Mucosa of descending colon (tissue), 3 donors: ENCODE data around the gene SUCLG1. TPM values are rescaled to one million over a fixed set of nuclear protein-coding genes. Genes with fewer than 3 reads are reported as not detected.
"Not testable (repeated sequence)": the region's sequence is repeated elsewhere in the genome, so short reads cannot be mapped to it uniquely, and the experiment has no call there.

Experiments
- ATAC-seq: fragments of 200-7000 bp; cut with Tn5 transposase; one replicate; pipeline ENCODE4 v1.9.1; 2020; ENCODE audit warnings: mild to moderate bottlenecking, moderate library complexity
- DNase-seq, 3 donors: peaks; one replicate each; pipeline ENCODE4 v3.0.0-alpha.2; 2020
- H3K36me3 ChIP-seq: fragments of 200-600 bp; one replicate; pipeline ENCODE4 v1.8.0; 2021; ENCODE audit warnings: low read depth, mild to moderate bottlenecking
- H3K4me1 ChIP-seq: fragments of 200-600 bp; one replicate; pipeline ENCODE4 v1.8.0; 2021; ENCODE audit warnings: low read depth, mild to moderate bottlenecking
- H3K4me3 ChIP-seq: fragments of 200-600 bp; one replicate; pipeline ENCODE4 v1.8.0; 2021; ENCODE audit warnings: mild to moderate bottlenecking
- H3K9me3 ChIP-seq: fragments of 200-600 bp; one replicate; pipeline ENCODE4 v1.8.0; 2021; ENCODE audit warnings: mild to moderate bottlenecking
- CTCF ChIP-seq: fragments of 200-600 bp; IDR thresholded peaks from one replicate; pipeline ENCODE4 v1.8.0; 2022; ENCODE audit warnings: antibody characterized with exemption, mild to moderate bottlenecking
- intact Hi-C, 2 donors: fragments of 100-400 bp; cut with DNase I in 1 of 2; cut with micrococcal nuclease in 1 of 2; formaldehyde crosslinking; loops; one replicate each; pipeline versions ENCODE4 v1.11.0 to v1.11.1; 2022; cut with DNase I, micrococcal nuclease
- total RNA-seq, 3 donors: library from RNA; stranded (reverse); fragmentation: NEBNext Ultra II Directional in 2 of 3; extraction: Animal tissue kit (Norgen Biotek cat#: 25700) in 2 of 3; gene quantifications; one replicate each; pipeline versions ENCODE4 v1.2.1 to v1.2.4, GENCODE V29; 2021 to 2023
- donor health status: DM: no; HTN: no; CAD: no; lungs with moderate emphysema.
- donor health status: DM: no; HTN: no; CAD: no.
- donor health status: DM: no; HTN: yes; CAD: no.

Gene SUCLG1
- total RNA-seq, 3 donors from 2014 or later = 130 to 202 (median 195) TPM

GRCh38 chr2:84478867-84479266 is 19.8 kb upstream of the SUCLG1 start:
- Histone ChIP-seq H3K36me3 (no peaks in the 10 kb centered on the region), H3K9me3 (peaks cover 12% of the 10 kb centered on the region), H3K4me3 (no peak overlapping the region), H3K4me1 (no peaks in the 10 kb centered on the region)
- no peak for ATAC-seq
- intact Hi-C loops = no loop called here
- DNase-seq = no peak
- no peak for TF ChIP-seq CTCF

GRCh38 chr2:84477886-84478285 is 18.8 kb upstream of the SUCLG1 start:
- intact Hi-C loops = no loop called here
- no peak for DNase-seq
- no peak for ATAC-seq

DNA sequence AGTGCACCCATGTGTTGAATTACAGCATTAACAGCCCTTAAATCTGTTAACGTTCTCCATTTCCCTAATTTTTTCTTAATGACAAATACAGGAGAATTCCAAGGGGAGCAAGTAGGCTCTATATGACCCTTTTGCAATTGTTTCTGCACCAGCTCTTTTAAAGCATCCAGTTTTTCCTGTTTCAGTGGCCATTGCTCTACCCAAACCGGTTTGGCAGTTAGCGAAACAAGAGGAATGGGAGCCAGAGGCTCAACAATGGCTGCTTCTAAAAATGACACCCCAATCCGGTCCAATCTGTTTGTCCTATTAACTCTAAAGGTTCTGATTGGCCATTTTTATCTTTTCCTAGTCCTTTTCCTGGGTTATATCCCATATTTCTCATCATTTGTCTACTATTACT is 15.1 kb upstream of the SUCLG1 start:
- Histone ChIP-seq H3K4me1 (no peaks in the 10 kb centered on the region), H3K36me3 (no peaks in the 10 kb centered on the region), H3K9me3 (peaks cover 17% of the 10 kb centered on the region), H3K4me3 (no peak overlapping the region)
- DNase-seq (no peak), ATAC-seq (no peak)
- no peak for TF ChIP-seq CTCF
- intact Hi-C loops = no loop called here

More at GRCh38 chr2:84477886-84478285, 18.8 kb upstream of the SUCLG1 start:
- peaks cover 12% of the 10 kb centered on the region for H3K9me3 ChIP-seq
- TF ChIP-seq CTCF = no peak
- H3K4me3 ChIP-seq = no peak overlapping the region
- no peaks in the 10 kb centered on the region for H3K4me1 ChIP-seq
- no peaks in the 10 kb centered on the region for H3K36me3 ChIP-seq

DNA sequence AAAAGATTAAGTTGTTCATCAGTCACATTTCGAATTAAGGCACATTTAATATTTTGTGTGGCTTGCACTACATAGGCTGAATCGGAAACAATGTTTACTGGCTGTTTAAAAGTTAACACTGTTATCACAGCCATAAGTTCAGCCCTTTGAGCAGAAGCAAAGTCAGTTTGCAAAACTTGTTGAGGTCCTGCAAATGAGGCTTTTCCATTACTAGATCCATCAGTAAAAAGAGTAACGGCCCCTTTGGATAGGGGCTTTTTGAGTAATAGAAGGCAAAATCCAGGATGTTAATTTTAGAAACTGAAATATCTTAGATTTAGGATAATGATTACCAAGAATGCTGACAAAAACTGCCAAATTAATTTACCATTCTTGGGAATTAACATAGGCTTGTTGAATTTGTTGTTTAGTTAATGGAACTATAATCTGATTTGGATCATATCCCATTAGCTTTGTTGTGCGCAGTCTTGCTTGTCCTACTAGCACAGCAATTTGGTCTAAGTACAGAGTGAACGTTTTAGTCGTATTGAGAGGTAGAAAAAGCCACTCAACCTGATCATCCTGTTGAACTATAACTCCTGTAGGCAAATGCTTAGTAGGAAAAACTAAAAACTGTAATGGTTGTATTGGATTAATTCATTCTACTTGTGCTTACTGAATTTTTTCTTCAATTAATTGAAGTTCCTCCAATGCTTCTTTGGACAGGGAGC is 13.9 kb upstream of the SUCLG1 start:
- DNase-seq (no peak), ATAC-seq (no peak)
- no peaks in the 10 kb centered on the region for H3K36me3 ChIP-seq
- intact Hi-C loops = no loop called here
- H3K4me3 ChIP-seq = no peak overlapping the region
- H3K4me1 ChIP-seq = no peaks in the 10 kb centered on the region
- no peak for TF ChIP-seq CTCF
- H3K9me3 ChIP-seq = peaks cover 17% of the 10 kb centered on the region

- intact Hi-C loops, H3K36me3 ChIP-seq, ATAC-seq, DNase-seq, H3K4me1 ChIP-seq, H3K4me3 ChIP-seq: not testable (repeated sequence)
- H3K9me3 ChIP-seq = peaks cover 12% of the 10 kb centered on the region
Measured at GRCh38 chr2:84472423-84472822, 13.3 kb upstream of the SUCLG1 start.

- no peak for TF ChIP-seq CTCF
- intact Hi-C loops = no loop called here
- H3K36me3 ChIP-seq = no peaks in the 10 kb centered on the region
- H3K4me3 ChIP-seq = no peak overlapping the region
- H3K9me3 ChIP-seq = peaks cover 11% of the 10 kb centered on the region
- DNase-seq (no peak), ATAC-seq (no peak)
- no peaks in the 10 kb centered on the region for H3K4me1 ChIP-seq
Measured at GRCh38 chr2:84467389-84467788, 8.3 kb upstream of the SUCLG1 start.
